ENCODE results near the gene SMIM26. TPM values are rescaled to one million over a fixed set of nuclear protein-coding genes. Genes with fewer than 3 reads are reported as not detected.
A peak's percentile ranks its signal among the peaks of the same experiment; 100 is the strongest.

Gene SMIM26
- total and polyA plus RNA-seq, 12 donors: 88.6 to 337 (median 156) TPM

DNA sequence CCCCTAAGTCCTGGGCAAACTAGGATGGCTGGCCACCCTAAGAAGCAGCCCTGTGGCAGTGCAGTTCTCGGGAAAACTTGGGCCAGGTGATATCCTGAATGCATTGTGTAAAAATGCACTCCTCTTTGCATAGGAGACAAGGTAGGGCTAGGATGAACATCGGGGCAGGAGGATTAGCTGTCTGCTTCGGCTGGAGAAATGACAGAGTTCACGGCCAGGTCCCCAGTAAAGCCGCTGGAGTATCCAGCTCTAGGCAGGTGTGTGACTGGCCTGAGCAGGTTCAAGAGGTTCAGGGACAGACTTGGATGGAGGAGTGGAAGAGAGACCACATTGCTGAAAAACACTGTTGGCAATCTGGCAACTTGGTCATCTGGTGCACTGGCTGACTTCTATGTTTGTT lies 47.0 kb downstream of the SMIM26 start:
- no peak overlapping the region for H3K27ac ChIP-seq
- no peaks in the 10 kb centered on the region for H3K27me3 ChIP-seq
- H3K36me3 ChIP-seq (replicated peaks in 1 of 2): no peaks in the 10 kb centered on the region
- peaks cover 0 to 5% of the 10 kb centered on the region in 2 donors for H3K4me1 ChIP-seq (replicated peaks in 1 of 2)
- no peak for TF ChIP-seq POLR2A (IDR thresholded peaks at IDR 0.05)
- TF ChIP-seq, protein P1, sequence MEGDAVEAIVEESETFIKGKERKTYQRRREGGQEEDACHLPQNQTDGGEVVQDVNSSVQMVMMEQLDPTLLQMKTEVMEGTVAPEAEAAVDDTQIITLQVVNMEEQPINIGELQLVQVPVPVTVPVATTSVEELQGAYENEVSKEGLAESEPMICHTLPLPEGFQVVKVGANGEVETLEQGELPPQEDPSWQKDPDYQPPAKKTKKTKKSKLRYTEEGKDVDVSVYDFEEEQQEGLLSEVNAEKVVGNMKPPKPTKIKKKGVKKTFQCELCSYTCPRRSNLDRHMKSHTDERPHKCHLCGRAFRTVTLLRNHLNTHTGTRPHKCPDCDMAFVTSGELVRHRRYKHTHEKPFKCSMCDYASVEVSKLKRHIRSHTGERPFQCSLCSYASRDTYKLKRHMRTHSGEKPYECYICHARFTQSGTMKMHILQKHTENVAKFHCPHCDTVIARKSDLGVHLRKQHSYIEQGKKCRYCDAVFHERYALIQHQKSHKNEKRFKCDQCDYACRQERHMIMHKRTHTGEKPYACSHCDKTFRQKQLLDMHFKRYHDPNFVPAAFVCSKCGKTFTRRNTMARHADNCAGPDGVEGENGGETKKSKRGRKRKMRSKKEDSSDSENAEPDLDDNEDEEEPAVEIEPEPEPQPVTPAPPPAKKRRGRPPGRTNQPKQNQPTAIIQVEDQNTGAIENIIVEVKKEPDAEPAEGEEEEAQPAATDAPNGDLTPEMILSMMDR (IDR thresholded peaks at IDR 0.05): no peak
- H3K4me3 ChIP-seq: no peak overlapping the region
- 96 to 100% (median 98%) methylated on average over 5 of the region's 5 CpGs for WGBS, 4 donors
- H3K9me3 ChIP-seq (replicated peaks in 1 of 3): no peaks in the 10 kb centered on the region
- no peak for DNase-seq
- intact Hi-C loops (cut with DNase I): no loop called here

DNA sequence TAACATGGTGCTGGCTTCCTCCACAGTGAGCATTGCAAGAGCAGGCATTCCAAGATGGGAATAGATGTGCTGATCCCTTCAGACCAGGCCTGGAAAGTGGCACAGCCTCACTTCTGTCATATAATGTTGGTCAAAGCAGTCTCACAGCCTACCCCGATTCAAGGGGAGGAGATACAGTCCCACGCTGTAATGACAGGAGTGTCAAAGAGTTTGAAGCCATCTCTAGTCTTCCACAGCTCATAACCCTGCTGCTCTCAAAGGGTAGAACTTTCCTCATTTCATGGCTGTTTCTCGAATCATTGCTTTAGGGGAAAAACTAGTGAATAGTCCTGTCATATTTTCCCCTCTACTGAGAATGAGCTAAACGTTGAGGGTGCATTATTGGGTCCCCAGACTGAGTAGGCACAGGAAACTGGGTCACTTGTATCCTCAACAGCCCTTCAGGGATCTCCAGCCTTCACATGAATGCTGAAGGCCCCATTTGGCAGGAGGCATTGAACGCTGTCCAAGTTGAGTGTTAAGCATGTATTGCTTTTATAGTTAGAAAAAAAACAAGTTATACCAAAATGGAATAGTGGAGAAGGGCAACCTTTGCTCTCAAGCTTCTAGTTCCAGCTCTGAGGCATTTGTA lies 47.9 kb downstream of the SMIM26 start:
- Histone ChIP-seq H3K27ac (peak overlapping the region in 1 of 5 donors; percentile 18), H3K9me3 (replicated peaks in 1 of 3) (no peaks in the 10 kb centered on the region), H3K4me3 (no peak overlapping the region), H3K36me3 (replicated peaks in 1 of 2) (no peaks in the 10 kb centered on the region), H3K4me1 (replicated peaks in 1 of 2) (peaks cover 0 to 5% of the 10 kb centered on the region in 2 donors), H3K27me3 (no peaks in the 10 kb centered on the region)
- intact Hi-C loops (cut with DNase I): no loop called here
- 48 to 73% (median 64%) methylated on average over 5 of the region's 5 CpGs for WGBS, 4 donors
- TF ChIP-seq, protein P1 (IDR thresholded peaks at IDR 0.05): no peak
- TF ChIP-seq POLR2A (IDR thresholded peaks at IDR 0.05): no peak
- peak in 3 of 7 donors; percentile 31 to 55 (median 37) for DNase-seq

Small RNA genes within 50 kb of the gene (small RNA-seq; reads per million reads assigned to genes)
- 0 reads per million in 2 donors for gene RN7SL638P
- gene RNU6ATAC34P: 0 reads per million in 2 donors

Other genes starting within 250 kb of the SMIM26 start
- gene DZANK1, start 100.4 kb upstream of the SMIM26 start, total RNA-seq: 1 to 10 TPM; 1.3 to 4.0 (median 2.2) TPM
- 1 to 10 TPM; 3.8 to 5.7 (median 4.6) TPM for gene DZANK1, start 100.4 kb upstream of the SMIM26 start, polyA plus RNA-seq
- 10 to 100 TPM in 3 of 9 donors, 1 to 10 TPM in 6; 4.4 to 26.3 (median 8.5) TPM for gene POLR3F, start 100.0 kb upstream of the SMIM26 start, total RNA-seq
- 10 to 100 TPM in 2 of 3 donors, 1 to 10 TPM in 1; 9.4 to 17.1 (median 13.4) TPM for gene POLR3F, start 100.0 kb upstream of the SMIM26 start, polyA plus RNA-seq
- gene RBBP9, start 70.2 kb upstream of the SMIM26 start, total RNA-seq: 10 to 100 TPM; 22.8 to 45.7 (median 27.9) TPM
- 10 to 100 TPM in 1 of 3 donors, 1 to 10 TPM in 2; 5.3 to 46.3 (median 5.6) TPM for gene RBBP9, start 70.2 kb upstream of the SMIM26 start, polyA plus RNA-seq
- 100 to 1,000 TPM in 1 of 9 donors, 10 to 100 TPM in 8; 63.4 to 241 (median 77.1) TPM for gene SEC23B, start 59.5 kb upstream of the SMIM26 start, total RNA-seq
- gene SEC23B, start 59.5 kb upstream of the SMIM26 start, polyA plus RNA-seq: 100 to 1,000 TPM in 1 of 3 donors, 1 to 10 TPM in 2; 7.1 to 189 (median 8.5) TPM
- 10 to 100 TPM; 19.0 to 37.0 (median 33.4) TPM for gene DTD1, start 20.6 kb downstream of the SMIM26 start, total RNA-seq
- gene DTD1, start 20.6 kb downstream of the SMIM26 start, polyA plus RNA-seq: 10 to 100 TPM in 2 of 3 donors, 1 to 10 TPM in 1; 9.5 to 38.9 (median 13.9) TPM
- gene SCP2D1, start 246.4 kb downstream of the SMIM26 start, total RNA-seq: not detected
- not detected for gene SCP2D1, start 246.4 kb downstream of the SMIM26 start, polyA plus RNA-seq

Data from adrenal gland (tissue), 12 donors.